ENCODE measurements around the gene TMEM260. TPM values are rescaled to one million over a fixed set of nuclear protein-coding genes. Genes with fewer than 3 reads are reported as not detected.
"Not testable (repeated sequence)": the region's sequence is repeated elsewhere in the genome, so short reads cannot be mapped to it uniquely, and the experiment has no call there.

TMEM260 gene
- total and polyA plus RNA-seq, 2 experiments from 2014 or later: 13.3 to 22.9 TPM

DNA sequence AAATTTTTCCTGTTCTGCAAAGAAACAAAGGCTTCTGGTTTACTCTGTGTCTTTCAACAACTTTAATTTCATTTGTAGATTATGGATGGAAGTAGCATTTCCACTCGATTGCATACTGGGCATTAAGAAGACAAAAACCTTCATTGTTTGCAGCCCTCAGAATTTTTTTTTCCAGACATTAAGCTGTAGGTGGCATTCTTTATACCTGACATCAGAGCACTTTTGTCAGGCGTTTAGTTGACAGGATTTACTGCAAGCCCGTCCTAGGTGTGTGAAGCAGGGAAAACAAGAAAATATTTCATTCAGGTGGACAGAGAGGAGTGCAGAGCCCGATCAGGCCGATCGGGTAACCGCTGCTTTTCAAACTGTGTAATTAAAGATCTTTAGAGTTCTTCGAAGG, 107.5 kb downstream of the TMEM260 start:
- TF ChIP-seq NANOG (IDR thresholded peaks at IDR 0.05; ENCODE audit: borderline replicate concordance) (no peak), POLR2AphosphoS5 (IDR thresholded peaks at IDR 0.05; ENCODE audit: low read depth) (no peak)

DNA sequence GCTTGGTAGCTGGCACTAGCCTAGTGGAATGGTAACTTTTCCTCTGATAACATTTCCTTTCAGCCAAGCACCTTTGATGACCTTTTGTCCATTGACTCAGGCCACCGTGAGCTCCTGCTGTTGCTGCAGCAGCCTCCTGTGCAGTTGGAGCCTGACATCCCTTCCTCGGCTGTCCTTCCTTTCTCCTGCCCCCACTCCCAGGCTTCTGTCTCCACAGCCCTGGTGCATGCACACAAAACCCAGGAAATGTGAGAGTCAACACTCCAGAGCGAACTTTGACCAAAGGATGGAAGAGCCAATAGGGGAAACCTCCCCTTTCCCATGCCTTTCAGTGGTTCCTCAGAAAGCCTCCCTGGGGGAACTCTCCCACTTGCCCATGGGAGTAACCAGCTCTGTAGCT, 115.0 kb downstream of the TMEM260 start:
- Histone ChIP-seq H3K27ac (ENCODE audit: low read depth) (no peak overlapping the region), H3F3A (replicated peaks; ENCODE audit: low read depth) (no peaks in the 10 kb centered on the region), H3K36me3 (ENCODE audit: insufficient read depth) (no peaks in the 10 kb centered on the region), H3K4me3 (no peak overlapping the region), H4K20me1 (replicated peaks; ENCODE audit: insufficient read depth) (no peaks in the 10 kb centered on the region), H3K27me3 (ENCODE audit: insufficient read depth) (no peaks in the 10 kb centered on the region), H3K9me2 (ENCODE audit: insufficient read depth) (peaks cover 3% of the 10 kb centered on the region; the same call in 1 of the 2 replicates), H3K79me2 (replicated peaks; ENCODE audit: insufficient read depth) (no peaks in the 10 kb centered on the region), H3K4me2 (no peak overlapping the region), H3K4me1 (ENCODE audit: insufficient read depth) (peaks cover 28% of the 10 kb centered on the region), H2AFZ (no peak overlapping the region)
- Mint-ChIP-seq H3K4me1 (peaks cover 31% of the 10 kb centered on the region), H3K27me3 (ENCODE audit: insufficient read depth, low read depth, poor library complexity) (peaks cover 14% of the 10 kb centered on the region), H3K9me3 (no peaks in the 10 kb centered on the region), H3K36me3 (ENCODE audit: low read depth) (no peaks in the 10 kb centered on the region), H3K27ac (no peak overlapping the region), H3K4me3 (no peak overlapping the region)
- ATAC-seq (no peak), DNase-seq (ENCODE audit: low spot score) (no peak)
- TF ChIP-seq CREB1 (CRISPR knock-in tag; IDR thresholded peaks at IDR 0.05; ENCODE audit: low read depth) (no peak), ZNF331 (CRISPR knock-in tag; IDR thresholded peaks at IDR 0.05; ENCODE audit: low read depth) (no peak), EZH2phosphoT487 (IDR thresholded peaks at IDR 0.05; ENCODE audit: unreplicated experiment) (no peak), POLR2AphosphoS5 (IDR thresholded peaks at IDR 0.05; ENCODE audit: low read depth) (no peak)
- TF ChIP-seq, protein P1, sequence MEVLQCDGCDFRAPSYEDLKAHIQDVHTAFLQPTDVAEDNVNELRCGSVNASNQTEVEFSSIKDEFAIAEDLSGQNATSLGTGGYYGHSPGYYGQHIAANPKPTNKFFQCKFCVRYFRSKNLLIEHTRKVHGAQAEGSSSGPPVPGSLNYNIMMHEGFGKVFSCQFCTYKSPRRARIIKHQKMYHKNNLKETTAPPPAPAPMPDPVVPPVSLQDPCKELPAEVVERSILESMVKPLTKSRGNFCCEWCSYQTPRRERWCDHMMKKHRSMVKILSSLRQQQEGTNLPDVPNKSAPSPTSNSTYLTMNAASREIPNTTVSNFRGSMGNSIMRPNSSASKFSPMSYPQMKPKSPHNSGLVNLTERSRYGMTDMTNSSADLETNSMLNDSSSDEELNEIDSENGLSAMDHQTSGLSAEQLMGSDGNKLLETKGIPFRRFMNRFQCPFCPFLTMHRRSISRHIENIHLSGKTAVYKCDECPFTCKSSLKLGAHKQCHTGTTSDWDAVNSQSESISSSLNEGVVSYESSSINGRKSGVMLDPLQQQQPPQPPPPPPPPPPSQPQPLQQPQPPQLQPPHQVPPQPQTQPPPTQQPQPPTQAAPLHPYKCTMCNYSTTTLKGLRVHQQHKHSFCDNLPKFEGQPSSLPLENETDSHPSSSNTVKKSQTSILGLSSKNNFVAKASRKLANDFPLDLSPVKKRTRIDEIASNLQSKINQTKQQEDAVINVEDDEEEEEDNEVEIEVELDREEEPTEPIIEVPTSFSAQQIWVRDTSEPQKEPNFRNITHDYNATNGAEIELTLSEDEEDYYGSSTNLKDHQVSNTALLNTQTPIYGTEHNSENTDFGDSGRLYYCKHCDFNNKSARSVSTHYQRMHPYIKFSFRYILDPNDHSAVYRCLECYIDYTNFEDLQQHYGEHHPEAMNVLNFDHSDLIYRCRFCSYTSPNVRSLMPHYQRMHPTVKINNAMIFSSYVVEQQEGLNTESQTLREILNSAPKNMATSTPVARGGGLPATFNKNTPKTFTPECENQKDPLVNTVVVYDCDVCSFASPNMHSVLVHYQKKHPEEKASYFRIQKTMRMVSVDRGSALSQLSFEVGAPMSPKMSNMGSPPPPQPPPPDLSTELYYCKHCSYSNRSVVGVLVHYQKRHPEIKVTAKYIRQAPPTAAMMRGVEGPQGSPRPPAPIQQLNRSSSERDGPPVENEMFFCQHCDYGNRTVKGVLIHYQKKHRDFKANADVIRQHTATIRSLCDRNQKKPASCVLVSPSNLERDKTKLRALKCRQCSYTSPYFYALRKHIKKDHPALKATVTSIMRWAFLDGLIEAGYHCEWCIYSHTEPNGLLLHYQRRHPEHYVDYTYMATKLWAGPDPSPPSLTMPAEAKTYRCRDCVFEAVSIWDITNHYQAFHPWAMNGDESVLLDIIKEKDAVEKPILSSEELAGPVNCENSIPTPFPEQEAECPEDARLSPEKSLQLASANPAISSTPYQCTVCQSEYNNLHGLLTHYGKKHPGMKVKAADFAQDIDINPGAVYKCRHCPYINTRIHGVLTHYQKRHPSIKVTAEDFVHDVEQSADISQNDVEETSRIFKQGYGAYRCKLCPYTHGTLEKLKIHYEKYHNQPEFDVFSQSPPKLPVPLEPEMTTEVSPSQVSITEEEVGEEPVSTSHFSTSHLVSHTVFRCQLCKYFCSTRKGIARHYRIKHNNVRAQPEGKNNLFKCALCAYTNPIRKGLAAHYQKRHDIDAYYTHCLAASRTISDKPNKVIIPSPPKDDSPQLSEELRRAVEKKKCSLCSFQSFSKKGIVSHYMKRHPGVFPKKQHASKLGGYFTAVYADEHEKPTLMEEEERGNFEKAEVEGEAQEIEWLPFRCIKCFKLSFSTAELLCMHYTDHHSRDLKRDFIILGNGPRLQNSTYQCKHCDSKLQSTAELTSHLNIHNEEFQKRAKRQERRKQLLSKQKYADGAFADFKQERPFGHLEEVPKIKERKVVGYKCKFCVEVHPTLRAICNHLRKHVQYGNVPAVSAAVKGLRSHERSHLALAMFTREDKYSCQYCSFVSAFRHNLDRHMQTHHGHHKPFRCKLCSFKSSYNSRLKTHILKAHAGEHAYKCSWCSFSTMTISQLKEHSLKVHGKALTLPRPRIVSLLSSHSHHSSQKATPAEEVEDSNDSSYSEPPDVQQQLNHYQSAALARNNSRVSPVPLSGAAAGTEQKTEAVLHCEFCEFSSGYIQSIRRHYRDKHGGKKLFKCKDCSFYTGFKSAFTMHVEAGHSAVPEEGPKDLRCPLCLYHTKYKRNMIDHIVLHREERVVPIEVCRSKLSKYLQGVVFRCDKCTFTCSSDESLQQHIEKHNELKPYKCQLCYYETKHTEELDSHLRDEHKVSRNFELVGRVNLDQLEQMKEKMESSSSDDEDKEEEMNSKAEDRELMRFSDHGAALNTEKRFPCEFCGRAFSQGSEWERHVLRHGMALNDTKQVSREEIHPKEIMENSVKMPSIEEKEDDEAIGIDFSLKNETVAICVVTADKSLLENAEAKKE (CRISPR knock-in tag; IDR thresholded peaks at IDR 0.05): no peak

More for the DNA sequence above, 107.5 kb downstream of the TMEM260 start:
- Histone ChIP-seq H3K36me3 (ENCODE audit: insufficient read depth) (no peaks in the 10 kb centered on the region), H3K27me3 (ENCODE audit: insufficient read depth) (no peaks in the 10 kb centered on the region), H3F3A (replicated peaks; ENCODE audit: low read depth) (no peaks in the 10 kb centered on the region), H3K9me2 (ENCODE audit: insufficient read depth) (peaks cover 8% of the 10 kb centered on the region; the same call in 1 of the 2 replicates), H3K4me2 (no peak overlapping the region), H3K4me3 (no peak overlapping the region), H3K79me2 (replicated peaks; ENCODE audit: insufficient read depth) (no peaks in the 10 kb centered on the region), H4K20me1 (replicated peaks; ENCODE audit: insufficient read depth) (no peaks in the 10 kb centered on the region), H3K4me1 (ENCODE audit: insufficient read depth) (peaks cover 30% of the 10 kb centered on the region), H2AFZ (no peak overlapping the region), H3K27ac (ENCODE audit: low read depth) (no peak overlapping the region)
- H3K4me1 Mint-ChIP-seq: peaks cover 31% of the 10 kb centered on the region
- H3K9me3 Mint-ChIP-seq: no peaks in the 10 kb centered on the region; the same call in 2 of the 3 replicates
- no peak overlapping the region for H3K4me3 Mint-ChIP-seq
- ATAC-seq: no peak
- peaks cover 2% of the 10 kb centered on the region for H3K27me3 Mint-ChIP-seq (ENCODE audit: insufficient read depth, low read depth, poor library complexity)
- H3K27ac Mint-ChIP-seq: no peak overlapping the region
- no peaks in the 10 kb centered on the region for H3K36me3 Mint-ChIP-seq (ENCODE audit: low read depth)
- DNase-seq (ENCODE audit: low spot score): no peak

DNA sequence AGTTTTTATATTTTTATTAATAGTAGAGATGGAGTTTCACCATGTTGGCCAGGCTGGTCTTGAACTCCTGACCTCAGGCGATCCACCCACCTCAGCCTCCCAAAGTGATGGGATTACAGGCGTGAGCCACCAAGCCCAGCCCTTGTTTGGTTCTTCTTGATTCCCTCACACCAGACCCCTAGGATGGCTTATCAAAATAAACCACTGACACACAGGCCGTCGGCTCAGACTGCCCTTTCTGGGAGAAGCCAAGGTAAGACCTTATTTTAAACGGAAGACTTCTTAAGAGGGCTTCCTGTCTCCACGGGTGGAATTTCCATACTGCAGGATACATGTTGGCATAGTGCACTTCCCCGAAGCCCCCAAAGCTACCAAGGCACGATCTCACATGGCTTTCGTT, 115.6 kb downstream of the TMEM260 start:
- DNase-seq (ENCODE audit: low spot score); H3K36me3 ChIP-seq (ENCODE audit: insufficient read depth); H3K27ac ChIP-seq (ENCODE audit: low read depth); H3K9me3 Mint-ChIP-seq; H2AFZ ChIP-seq; H3K27ac Mint-ChIP-seq; H4K20me1 ChIP-seq (replicated peaks; ENCODE audit: insufficient read depth); H3K27me3 ChIP-seq (ENCODE audit: insufficient read depth); H3K79me2 ChIP-seq (replicated peaks; ENCODE audit: insufficient read depth); H3K4me3 ChIP-seq; ATAC-seq; H3K36me3 Mint-ChIP-seq (ENCODE audit: low read depth); H3F3A ChIP-seq (replicated peaks; ENCODE audit: low read depth); H3K4me3 Mint-ChIP-seq; H3K9me2 ChIP-seq (ENCODE audit: insufficient read depth); H3K4me2 ChIP-seq: not testable (repeated sequence)
- peaks cover 14% of the 10 kb centered on the region for H3K27me3 Mint-ChIP-seq (ENCODE audit: insufficient read depth, low read depth, poor library complexity)
- H3K4me1 Mint-ChIP-seq: peaks cover 28% of the 10 kb centered on the region
- H3K4me1 ChIP-seq (ENCODE audit: insufficient read depth): peaks cover 24% of the 10 kb centered on the region
